Measurements from ENCODE around the gene IRX4. TPM values are rescaled to one million over a fixed set of nuclear protein-coding genes. Genes with fewer than 3 reads are reported as not detected.

The IRX4 gene
- total and polyA plus RNA-seq, 4 donors, result not detected

GRCh38 chr5:1836891-1837880 is 45.5 kb downstream of the IRX4 start:
- Histone ChIP-seq H3K4me3 (ENCODE audit: low read depth in 1 of 3, low read length in 3 of 3) (no peak overlapping the region), H3K27ac (ENCODE audit: low read depth in 1 of 2, low read length in 2 of 2) (no peak overlapping the region), H3K27me3 (ENCODE audit: control insufficient read depth in 4 of 4, insufficient read depth in 4 of 4, low read length in 3 of 4) (no peaks in the 10 kb centered on the region), H3K36me3 (ENCODE audit: control insufficient read depth in 4 of 4, insufficient read depth in 3 of 4, low read depth in 1 of 4, low read length in 3 of 4) (no peaks in the 10 kb centered on the region), H3K9me3 (ENCODE audit: control insufficient read depth in 4 of 4, low read length in 3 of 4) (no peaks in the 10 kb centered on the region), H3K4me1 (ENCODE audit: control insufficient read depth in 4 of 4, insufficient read depth in 4 of 4, low read length in 3 of 4) (no peaks in the 10 kb centered on the region), H3K9ac (ENCODE audit: low read depth in 1 of 2, low read length in 2 of 2) (no peak overlapping the region)
- WGBS, result 69% methylated on average over 32 of the region's 32 CpGs
- TF ChIP-seq FOXA2 (IDR thresholded peaks at IDR 0.05) (no peak), GABPA (IDR thresholded peaks at IDR 0.05 in 1 of 2, conservative IDR thresholded peaks at IDR 0.05 in 1 of 2) (no peak), EGR1 (IDR thresholded peaks at IDR 0.05; ENCODE audit: low read depth in 2 of 2) (no peak), YY1 (IDR thresholded peaks at IDR 0.05) (no peak), HNF4G (IDR thresholded peaks at IDR 0.05) (no peak)
- DNase-seq (ENCODE audit: low spot score), result no peak

GRCh38 chr5:1836176-1836890 is 46.4 kb downstream of the IRX4 start:
- no peak for DNase-seq (ENCODE audit: low spot score)
- Histone ChIP-seq H3K9ac (ENCODE audit: low read depth in 1 of 2, low read length in 2 of 2) (no peak overlapping the region), H3K36me3 (ENCODE audit: control insufficient read depth in 4 of 4, insufficient read depth in 3 of 4, low read depth in 1 of 4, low read length in 3 of 4) (no peaks in the 10 kb centered on the region), H3K4me1 (ENCODE audit: control insufficient read depth in 4 of 4, insufficient read depth in 4 of 4, low read length in 3 of 4) (no peaks in the 10 kb centered on the region), H3K9me3 (ENCODE audit: control insufficient read depth in 4 of 4, low read length in 3 of 4) (no peaks in the 10 kb centered on the region), H3K27ac (ENCODE audit: low read depth in 1 of 2, low read length in 2 of 2) (no peak overlapping the region), H3K27me3 (ENCODE audit: control insufficient read depth in 4 of 4, insufficient read depth in 4 of 4, low read length in 3 of 4) (no peaks in the 10 kb centered on the region), H3K4me3 (ENCODE audit: low read depth in 1 of 3, low read length in 3 of 3) (no peak overlapping the region)
- 78% methylated on average over 23 of the region's 23 CpGs for WGBS
- TF ChIP-seq FOXA1 (IDR thresholded peaks at IDR 0.05), result no peak
- no peak for TF ChIP-seq TAF1 (conservative IDR thresholded peaks at IDR 0.05)
- no peak for TF ChIP-seq JUND (IDR thresholded peaks at IDR 0.05)
- TF ChIP-seq ZBTB33 (IDR thresholded peaks at IDR 0.05), result no peak
- no peak for TF ChIP-seq RAD21 (IDR thresholded peaks at IDR 0.05)
- TF ChIP-seq CTCF (IDR thresholded peaks at IDR 0.05; ENCODE audit: low read depth, low read length, missing input control), result no peak
- TF ChIP-seq MAX (IDR thresholded peaks at IDR 0.05), result no peak
- TF ChIP-seq HNF4A (conservative IDR thresholded peaks at IDR 0.05), result no peak
- TF ChIP-seq NR2F2 (IDR thresholded peaks at IDR 0.05), result no peak
- no peak for TF ChIP-seq ATF3 (IDR thresholded peaks at IDR 0.05)
- TF ChIP-seq SP1 (IDR thresholded peaks at IDR 0.05), result no peak
- no peak for TF ChIP-seq EGR1 (IDR thresholded peaks at IDR 0.05; ENCODE audit: low read depth in 2 of 2)
- TF ChIP-seq RXRA (IDR thresholded peaks at IDR 0.05), result no peak
- no peak for TF ChIP-seq YY1 (IDR thresholded peaks at IDR 0.05)
- TF ChIP-seq REST (IDR thresholded peaks at IDR 0.05), result no peak
